ENCODE results near the gene TMC2.
"Not testable (repeated sequence)": the region's sequence is repeated elsewhere in the genome, so short reads cannot be mapped to it uniquely, and the experiment has no call there.

TMC2 gene

GRCh38 chr20:2659547-2659946, 123.2 kb downstream of the TMC2 start:
- DNase-seq (ENCODE audit: low read depth in 2 of 2): no peak

GRCh38 chr20:2663364-2663886, 127.1 kb downstream of the TMC2 start:
- no peak for DNase-seq (ENCODE audit: low read depth in 2 of 2)

GRCh38 chr20:2663887-2664719, 127.7 kb downstream of the TMC2 start, which contains the start of gene IDH3B:
Gene IDH3B (minus strand): TSS chr20:2664216. CDS start chr20:2664188, 28 bp downstream.
- DNase-seq (ENCODE audit: low read depth in 2 of 2): peak; percentile 83 to 88

- no peak for DNase-seq (ENCODE audit: low read depth in 2 of 2)
Observed at GRCh38 chr20:2671977-2672376, 135.6 kb downstream of the TMC2 start.

- DNase-seq (ENCODE audit: low read depth in 2 of 2): no peak
Observed at GRCh38 chr20:2672446-2672845, 136.1 kb downstream of the TMC2 start.

GRCh38 chr20:2673453-2673852, 137.1 kb downstream of the TMC2 start:
- DNase-seq (ENCODE audit: low read depth in 2 of 2): no peak

- no peak for DNase-seq (ENCODE audit: low read depth in 2 of 2)
Observed at GRCh38 chr20:2680046-2680445, 143.7 kb downstream of the TMC2 start.

- not testable (repeated sequence) for DNase-seq (ENCODE audit: low read depth in 2 of 2)
Observed at GRCh38 chr20:2682040-2682439, 145.7 kb downstream of the TMC2 start.

- DNase-seq (ENCODE audit: low read depth in 2 of 2): not testable (repeated sequence)
Observed at GRCh38 chr20:2684817-2685216, 148.4 kb downstream of the TMC2 start.

- no peak for DNase-seq (ENCODE audit: low read depth in 2 of 2)
Observed at GRCh38 chr20:2687514-2687913, 151.1 kb downstream of the TMC2 start.

- DNase-seq (ENCODE audit: low read depth in 2 of 2): peak; percentile 66 to 67
Observed at GRCh38 chr20:2688041-2688591, 151.7 kb downstream of the TMC2 start.

- no peak for DNase-seq (ENCODE audit: low read depth in 2 of 2)
Observed at GRCh38 chr20:2690213-2690612, 153.8 kb downstream of the TMC2 start.

GRCh38 chr20:2690718-2691117, 154.3 kb downstream of the TMC2 start:
- no peak for DNase-seq (ENCODE audit: low read depth in 2 of 2)

- no peak for DNase-seq (ENCODE audit: low read depth in 2 of 2)
Observed at GRCh38 chr20:2691127-2691526, 154.8 kb downstream of the TMC2 start.
